Stimulated activated naive CD8-positive, alpha-beta T cell treated with anti-CD3 and anti-CD28 coated beads, Interleukin-15, amount 100 ng/mL, for 72 hours (primary cell): ENCODE measurements around the gene BCOR.

Experiments
- ATAC-seq: fragments of 150-1000 bp; cut with Tn5 transposase; 2 replicates; pipeline ENCODE4 v1.10.0; 2021; ENCODE audit warnings: mild to moderate bottlenecking, moderate library complexity
- DNase-seq, 2 donors: peaks; one replicate each; pipeline ENCODE4 v3.0.0; 2021 to 2022
- H3K27ac Mint-ChIP-seq, 2 donors: one replicate each; pipeline ENCODE4 v1.8.0; 2022; ENCODE audit warnings: mild to moderate bottlenecking in 2 of 2, mixed read lengths in 2 of 2, moderate library complexity in 2 of 2
- H3K27me3 Mint-ChIP-seq: one replicate; pipeline ENCODE4 v1.8.0; 2022; ENCODE audit warnings: mixed read lengths
- H3K4me1 Mint-ChIP-seq: one replicate; pipeline ENCODE4 v1.8.0; 2022; ENCODE audit warnings: mild to moderate bottlenecking, mixed read lengths
- H3K4me3 Mint-ChIP-seq, 2 donors: one replicate each; pipeline ENCODE4 v1.8.0; 2022; ENCODE audit warnings: mild to moderate bottlenecking in 2 of 2, mixed read lengths in 2 of 2, moderate library complexity in 1 of 2
- H3K9me3 Mint-ChIP-seq, 2 donors: one replicate each; pipeline ENCODE4 v1.8.0; 2022; ENCODE audit warnings: mixed read lengths in 2 of 2

Gene BCOR

DNA sequence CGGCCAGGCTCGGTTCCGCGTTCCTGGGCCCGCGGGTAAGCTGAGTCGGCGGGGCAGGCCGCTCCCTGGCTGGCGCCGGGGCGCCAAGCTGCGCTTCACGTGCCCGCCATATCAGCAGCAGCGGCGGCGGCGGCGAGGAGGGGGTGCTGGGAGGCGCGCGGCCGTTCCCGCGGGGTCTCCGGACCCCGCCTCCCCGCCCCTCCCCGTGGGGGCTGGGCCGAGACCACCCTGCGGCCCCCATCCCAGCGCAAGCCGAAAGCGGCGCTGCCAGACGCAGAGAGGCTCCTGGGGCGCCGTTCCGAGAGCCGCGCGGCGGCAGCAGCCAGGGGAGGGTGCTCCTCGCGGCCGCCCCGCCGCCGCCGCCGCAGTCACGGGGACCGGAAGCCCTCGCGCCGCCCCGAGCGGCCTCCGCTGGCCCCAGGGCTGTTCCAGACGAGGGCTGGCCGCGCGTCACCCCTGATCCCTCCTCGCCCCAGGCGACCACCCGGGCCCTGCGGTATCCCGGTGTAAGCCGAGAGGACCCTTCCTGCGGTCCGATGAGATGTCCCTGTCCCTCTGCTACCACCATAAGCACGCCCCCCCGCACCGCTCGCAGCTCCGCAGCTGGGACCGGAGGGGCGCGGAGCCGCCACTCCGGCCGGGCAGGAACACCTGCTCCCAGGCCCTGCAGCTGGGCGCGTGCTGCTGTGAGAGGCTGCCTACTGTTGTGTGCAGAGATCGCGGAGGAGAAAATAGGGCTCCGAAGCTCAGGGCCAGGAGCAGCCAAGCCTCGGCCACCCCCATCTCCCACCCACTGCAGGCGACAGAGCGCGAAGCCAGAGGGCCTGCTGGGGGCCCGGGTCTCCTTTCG lies 7.5 kb upstream of the BCOR start:
- Mint-ChIP-seq H3K4me1 (peaks cover 23% of the 10 kb centered on the region), H3K9me3 (no peaks in the 10 kb centered on the region), H3K27me3 (no peaks in the 10 kb centered on the region), H3K4me3 (peak overlapping the region; percentile 90), H3K27ac (peak overlapping the region in 1 of 2 donors; percentile 78)
- DNase-seq (peak in 1 of 2 donors; percentile 34), ATAC-seq (peak; percentile 58)

DNA sequence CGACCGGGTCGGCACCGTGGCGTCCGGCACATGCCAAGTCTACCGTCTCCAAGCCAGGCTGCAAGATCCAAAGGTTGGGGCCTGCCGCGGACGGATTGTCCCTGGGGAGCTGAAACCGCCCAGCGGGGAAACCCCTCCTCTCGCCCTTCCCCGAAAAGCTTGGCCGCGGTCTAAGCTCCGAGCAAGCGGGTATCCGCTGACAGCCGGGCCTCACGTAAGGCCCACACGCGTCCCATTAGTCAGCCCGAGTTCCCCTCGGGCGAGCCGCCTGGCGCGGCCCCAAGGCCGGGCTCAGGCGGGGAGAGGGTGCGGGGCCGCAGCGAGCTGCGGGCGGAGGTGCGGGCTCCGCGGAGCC lies 6.8 kb upstream of the BCOR start:
- DNase-seq = peak; percentile 27 to 49
- Mint-ChIP-seq H3K4me1 (peaks cover 29% of the 10 kb centered on the region), H3K27me3 (no peaks in the 10 kb centered on the region), H3K4me3 (peak overlapping the region; percentile 57 to 69), H3K9me3 (no peaks in the 10 kb centered on the region), H3K27ac (peak overlapping the region in 1 of 2 donors; percentile 78)
- ATAC-seq = peak; percentile 57

DNA sequence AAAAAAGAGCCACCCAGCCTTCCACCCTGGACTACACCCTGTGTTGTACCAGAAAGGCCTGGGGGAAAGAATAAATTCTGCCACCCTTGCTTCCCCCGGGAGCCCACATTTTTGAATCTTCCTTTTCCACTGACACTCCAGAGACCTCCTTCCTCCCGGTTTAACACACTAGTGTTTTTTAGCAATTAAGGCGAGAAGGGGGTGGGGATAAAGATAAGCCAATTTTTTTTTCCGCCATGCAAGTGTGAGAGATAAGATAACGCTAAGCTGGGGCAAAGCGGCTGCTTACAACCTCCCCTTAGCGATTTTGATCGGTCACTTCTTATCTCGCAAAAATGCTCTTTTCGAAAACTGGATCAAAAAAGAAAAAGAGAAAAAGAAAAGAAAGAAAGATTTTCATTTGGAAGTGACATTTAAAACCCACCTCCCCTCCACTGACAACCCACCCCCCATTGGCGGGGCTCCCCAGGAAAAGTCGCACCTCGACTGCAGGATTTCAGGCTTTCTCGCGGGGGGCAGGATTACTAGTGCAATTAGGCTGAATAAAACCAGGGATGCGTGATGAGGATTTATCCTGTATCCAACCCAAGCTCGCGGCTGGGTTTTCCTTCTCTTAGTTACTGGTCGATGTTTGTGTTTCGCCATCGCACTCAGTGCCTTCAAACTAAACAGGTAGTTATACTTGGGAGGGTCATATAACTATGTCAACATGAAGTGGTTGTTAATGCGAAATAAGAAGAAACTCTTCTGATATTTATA lies 6.0 kb upstream of the BCOR start:
- H3K27ac Mint-ChIP-seq = no peak overlapping the region
- H3K4me3 Mint-ChIP-seq = peak overlapping the region in 1 of 2 donors; percentile 69
- no peaks in the 10 kb centered on the region for H3K27me3 Mint-ChIP-seq
- ATAC-seq = no peak
- no peaks in the 10 kb centered on the region for H3K9me3 Mint-ChIP-seq
- H3K4me1 Mint-ChIP-seq = peaks cover 34% of the 10 kb centered on the region
- no peak for DNase-seq

DNA sequence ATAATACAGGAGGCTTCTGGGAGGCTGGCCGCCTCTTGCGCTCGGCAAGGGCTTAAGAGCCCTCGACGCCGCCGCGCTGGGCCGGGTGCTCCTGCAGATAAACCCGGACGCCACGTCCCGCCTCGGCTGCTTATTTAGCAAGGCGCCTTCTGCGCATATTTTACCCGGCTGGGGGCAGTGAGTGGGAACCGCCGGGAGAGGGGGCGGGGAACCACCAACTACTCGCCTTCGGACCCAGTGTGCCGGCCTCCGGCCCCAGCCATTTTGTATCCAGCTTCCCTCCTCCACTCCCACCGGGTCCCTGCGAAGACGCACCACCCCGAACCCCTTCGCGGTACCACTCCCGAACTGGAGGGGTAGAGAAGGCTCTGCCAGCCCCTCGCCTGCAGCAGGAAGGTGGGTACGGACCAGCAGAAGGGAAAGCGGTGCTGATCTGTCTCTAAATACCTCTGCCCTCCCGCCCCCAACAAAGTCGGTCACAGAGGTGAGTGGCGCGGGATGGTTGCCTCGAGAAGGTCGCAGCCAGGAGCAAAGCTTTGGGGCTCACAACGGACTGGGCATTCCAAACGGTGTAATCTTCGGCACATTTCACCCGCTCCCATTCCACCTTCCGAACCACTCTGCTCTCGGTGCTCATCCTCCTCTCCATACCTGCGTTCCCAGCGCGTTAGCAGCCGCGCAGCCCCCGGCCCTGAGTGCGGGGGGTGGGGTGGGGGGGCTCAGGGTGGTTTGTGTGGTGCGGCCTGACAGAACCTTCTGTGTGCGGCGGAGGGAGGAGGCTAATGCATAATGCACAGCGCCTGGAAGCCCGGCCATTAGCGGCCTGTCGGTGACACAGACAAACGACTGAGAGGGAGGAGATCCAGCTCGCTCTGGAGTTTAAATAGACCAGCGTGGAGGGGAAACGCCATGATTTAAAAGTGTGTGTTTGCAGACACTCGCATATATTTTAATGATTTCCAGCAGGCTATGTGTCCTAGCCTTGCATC lies 4.9 kb upstream of the BCOR start:
- no peaks in the 10 kb centered on the region for H3K27me3 Mint-ChIP-seq
- peaks cover 32% of the 10 kb centered on the region for H3K4me1 Mint-ChIP-seq
- no peaks in the 10 kb centered on the region for H3K9me3 Mint-ChIP-seq
- DNase-seq (no peak), ATAC-seq (no peak)
- H3K4me3 Mint-ChIP-seq = peak overlapping the region in 1 of 2 donors; percentile 15
- H3K27ac Mint-ChIP-seq = peak overlapping the region in 1 of 2 donors; percentile 75

DNA sequence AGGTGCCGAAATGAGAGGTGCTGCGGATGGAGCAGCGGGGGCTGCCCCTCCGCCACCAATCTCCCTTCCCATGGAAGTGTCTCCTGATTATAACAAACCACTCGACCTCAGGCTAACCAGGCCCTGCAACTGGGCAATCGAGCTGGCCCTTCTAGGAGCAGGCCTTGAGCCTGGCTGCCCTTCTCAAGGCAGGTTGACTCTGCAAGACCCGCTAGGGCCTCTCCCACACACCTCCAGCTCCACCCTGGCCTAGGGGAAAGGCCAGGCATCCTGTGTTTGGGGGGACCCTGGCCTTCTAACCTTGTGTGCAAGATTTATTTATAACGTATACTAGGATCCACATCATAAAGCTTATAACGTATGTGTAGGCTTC lies 3.7 kb upstream of the BCOR start:
- no peaks in the 10 kb centered on the region for H3K27me3 Mint-ChIP-seq
- H3K9me3 Mint-ChIP-seq = no peaks in the 10 kb centered on the region
- DNase-seq (no peak), ATAC-seq (no peak)
- H3K4me1 Mint-ChIP-seq = peaks cover 24% of the 10 kb centered on the region
- H3K4me3 Mint-ChIP-seq = no peak overlapping the region
- H3K27ac Mint-ChIP-seq = no peak overlapping the region

DNA sequence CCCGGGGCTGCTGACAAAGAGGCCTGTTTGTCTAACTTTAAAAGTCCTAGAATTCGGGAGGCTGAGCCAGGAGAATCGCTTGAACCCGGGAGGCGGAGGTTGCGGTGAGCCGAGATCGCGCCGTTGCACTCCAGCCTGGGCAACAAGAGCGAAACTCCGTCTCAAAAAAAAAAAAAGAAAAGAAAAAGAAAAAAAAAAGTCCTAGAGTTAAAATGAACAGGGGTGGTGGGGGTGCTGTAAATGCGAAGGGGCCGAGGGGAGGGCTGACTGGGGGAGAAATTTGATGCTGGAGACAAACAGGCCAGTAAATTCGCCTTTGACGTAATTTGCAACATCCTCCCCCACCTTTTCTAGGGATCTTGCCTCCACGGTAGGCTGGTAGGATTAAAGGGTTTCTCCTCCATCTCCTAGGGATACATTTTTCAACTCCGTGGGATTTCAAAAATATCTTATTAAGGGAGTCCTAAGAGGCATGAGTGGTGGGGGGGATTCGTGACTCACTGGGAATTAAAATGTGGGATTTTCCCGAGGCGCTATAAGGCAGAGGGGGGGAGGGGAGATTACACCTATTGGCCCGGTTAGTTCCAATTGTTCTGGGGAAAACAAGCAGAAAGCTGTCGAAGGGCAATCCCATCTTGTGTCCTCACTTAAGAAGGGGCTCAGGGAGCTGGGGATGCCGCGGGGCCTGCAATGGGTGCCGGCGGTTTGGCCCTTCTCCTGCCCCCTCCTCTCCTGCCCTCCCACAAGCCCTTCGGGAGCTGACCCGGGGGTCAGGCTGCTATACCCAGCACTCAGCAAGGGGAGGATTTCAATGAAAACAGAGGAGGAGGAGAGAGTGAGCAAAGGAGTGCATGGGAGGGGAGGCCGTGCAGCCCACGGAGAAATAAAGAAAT lies 3.0 kb upstream of the BCOR start:
- H3K27ac Mint-ChIP-seq = no peak overlapping the region
- no peaks in the 10 kb centered on the region for H3K27me3 Mint-ChIP-seq
- H3K4me1 Mint-ChIP-seq = peaks cover 24% of the 10 kb centered on the region
- DNase-seq (no peak), ATAC-seq (no peak)
- H3K9me3 Mint-ChIP-seq = no peaks in the 10 kb centered on the region
- peak overlapping the region; percentile 87 to 89 for H3K4me3 Mint-ChIP-seq

DNA sequence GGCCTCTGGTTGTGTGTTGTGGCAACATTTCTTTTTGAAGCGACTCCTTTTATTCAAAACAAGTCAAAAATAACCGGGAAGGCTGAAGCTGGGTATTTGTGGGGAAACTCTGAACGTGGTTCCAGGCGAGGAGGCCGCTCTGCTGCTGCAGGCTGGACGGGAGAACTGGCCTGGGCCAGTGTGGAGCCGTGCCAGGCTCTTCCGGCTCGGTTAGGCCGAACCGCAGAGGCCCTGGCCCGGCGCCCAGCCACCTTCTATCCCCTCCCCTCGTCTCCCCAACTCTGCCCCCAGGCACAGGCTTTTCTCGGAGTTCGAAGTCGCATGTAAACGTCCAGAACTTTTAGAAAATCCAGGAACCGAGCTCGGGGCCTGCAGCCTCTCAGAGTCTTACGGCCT lies 2.4 kb upstream of the BCOR start:
- peak overlapping the region; percentile 87 to 89 for H3K4me3 Mint-ChIP-seq
- no peaks in the 10 kb centered on the region for H3K9me3 Mint-ChIP-seq
- H3K27me3 Mint-ChIP-seq = no peaks in the 10 kb centered on the region
- peak overlapping the region in 1 of 2 donors; percentile 42 for H3K27ac Mint-ChIP-seq
- ATAC-seq (no peak), DNase-seq (no peak)
- H3K4me1 Mint-ChIP-seq = peaks cover 26% of the 10 kb centered on the region

DNA sequence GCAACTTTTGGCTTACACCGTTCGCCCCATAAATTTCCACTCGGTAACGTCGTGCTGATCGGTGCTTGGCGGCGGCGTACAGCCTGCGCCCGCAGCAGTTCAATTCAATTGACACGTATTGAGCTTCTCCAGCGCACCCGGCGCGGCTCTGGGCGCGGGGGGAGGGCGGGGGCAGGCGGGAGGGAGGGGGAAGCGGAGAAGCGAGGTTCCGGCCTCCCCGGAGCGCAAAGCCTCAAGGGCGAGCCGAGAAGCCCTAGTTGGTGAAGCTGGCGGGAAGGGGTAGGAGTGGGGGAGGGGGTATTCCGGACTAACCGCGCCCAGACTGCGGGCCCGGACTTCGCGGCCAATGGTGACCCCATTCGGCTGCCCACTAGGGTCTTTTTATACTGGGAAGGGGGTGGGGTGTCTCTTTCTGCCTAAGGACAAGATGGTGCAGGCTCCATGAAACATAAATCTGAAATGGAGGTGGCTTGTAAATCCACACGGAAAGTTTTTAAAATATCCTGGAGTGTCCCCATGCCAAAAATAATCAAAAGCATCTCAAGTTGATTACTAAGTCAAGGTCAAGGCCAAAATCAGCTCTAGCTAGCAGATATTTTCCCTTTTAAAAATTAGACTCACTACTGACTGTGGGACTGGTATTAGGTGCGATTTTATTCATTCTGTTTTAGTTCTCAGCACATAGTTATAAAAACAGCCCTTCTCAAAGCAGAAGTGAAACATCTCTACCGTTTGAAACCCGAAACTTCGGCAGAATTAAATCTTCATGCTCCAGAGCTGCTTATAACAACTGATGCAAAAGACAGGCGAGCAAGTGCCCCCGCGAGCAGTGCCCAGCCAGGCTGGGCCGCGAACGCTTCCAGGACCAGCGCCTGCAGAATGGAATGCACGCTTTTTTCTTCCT lies 1.5 kb upstream of the BCOR start:
- Mint-ChIP-seq H3K4me3 (peak overlapping the region; percentile 87 to 89), H3K4me1 (peaks cover 32% of the 10 kb centered on the region), H3K27ac (peak overlapping the region; percentile 42 to 69), H3K27me3 (no peaks in the 10 kb centered on the region), H3K9me3 (no peaks in the 10 kb centered on the region)
- DNase-seq (peak; percentile 58 to 65), ATAC-seq (peak; percentile 39)

DNA sequence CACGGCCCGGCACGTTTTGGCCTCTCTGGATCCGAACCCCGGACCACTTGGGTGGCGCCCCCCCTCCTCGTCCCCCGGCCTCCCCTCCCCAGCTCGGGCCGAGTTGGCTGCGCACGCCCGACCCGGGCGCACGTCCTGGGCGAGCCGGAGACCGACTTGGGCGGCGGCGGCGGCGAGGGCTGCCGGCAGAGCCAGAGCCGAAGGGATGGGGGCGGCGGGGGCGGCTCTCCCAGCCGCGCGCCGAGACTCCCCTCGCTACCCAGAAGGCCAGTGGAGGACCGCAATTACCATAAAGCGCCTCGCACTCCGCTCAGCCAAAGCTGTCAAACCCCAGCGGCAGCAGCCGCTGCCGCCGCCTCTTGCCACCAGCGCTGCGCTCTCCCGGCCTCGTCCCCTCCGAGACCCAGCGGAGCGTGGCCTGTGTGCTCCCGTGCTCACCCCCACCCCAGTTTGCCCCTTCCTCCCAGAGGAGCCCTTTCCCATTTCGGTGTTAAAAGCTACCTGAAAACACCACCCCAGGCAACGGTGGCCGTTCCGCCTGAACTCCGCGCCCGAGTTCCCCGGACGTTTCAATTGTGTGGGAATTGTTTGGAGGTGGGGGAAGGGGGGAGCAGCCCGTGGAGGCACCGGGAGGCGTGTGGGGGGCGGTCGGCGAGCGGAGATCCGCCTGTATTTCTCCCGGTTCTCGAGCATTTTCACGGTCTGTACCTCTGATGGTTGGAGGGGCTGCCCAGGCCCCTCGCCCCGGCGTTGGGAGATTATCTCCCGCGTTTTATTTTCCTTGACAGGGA lies 701 bp upstream of the BCOR start:
- DNase-seq (peak; percentile 72 to 74), ATAC-seq (peak; percentile 64)
- Mint-ChIP-seq H3K4me1 (peaks cover 41% of the 10 kb centered on the region), H3K4me3 (peak overlapping the region; percentile 87 to 89), H3K9me3 (no peaks in the 10 kb centered on the region), H3K27ac (peak overlapping the region; percentile 7 to 42), H3K27me3 (no peaks in the 10 kb centered on the region)

DNA sequence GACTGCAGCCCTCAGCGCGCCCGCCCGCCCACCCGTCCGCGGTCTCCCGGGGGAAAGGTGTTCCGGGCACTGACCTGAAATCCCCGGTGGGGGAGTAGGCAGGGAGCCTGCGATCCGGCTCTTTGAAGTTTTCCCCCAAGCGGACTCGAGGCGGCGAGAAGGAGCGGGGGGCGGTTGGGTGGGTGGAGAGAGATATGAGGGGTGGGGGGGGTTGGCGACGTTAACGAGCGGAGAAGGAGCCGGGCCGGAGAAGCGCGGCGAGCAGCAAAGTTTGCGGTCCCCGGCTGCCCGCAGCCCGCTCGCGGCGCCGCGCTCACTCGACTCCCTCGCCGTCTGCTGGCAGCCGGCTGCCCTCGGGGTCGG lies 636 bp downstream of the BCOR start:
- Mint-ChIP-seq H3K9me3 (no peaks in the 10 kb centered on the region), H3K27me3 (no peaks in the 10 kb centered on the region), H3K27ac (peak overlapping the region in 1 of 2 donors; percentile 83), H3K4me3 (peak overlapping the region; percentile 92 to 94), H3K4me1 (peaks cover 54% of the 10 kb centered on the region)
- DNase-seq (peak; percentile 50 to 53), ATAC-seq (peak; percentile 0)

DNA sequence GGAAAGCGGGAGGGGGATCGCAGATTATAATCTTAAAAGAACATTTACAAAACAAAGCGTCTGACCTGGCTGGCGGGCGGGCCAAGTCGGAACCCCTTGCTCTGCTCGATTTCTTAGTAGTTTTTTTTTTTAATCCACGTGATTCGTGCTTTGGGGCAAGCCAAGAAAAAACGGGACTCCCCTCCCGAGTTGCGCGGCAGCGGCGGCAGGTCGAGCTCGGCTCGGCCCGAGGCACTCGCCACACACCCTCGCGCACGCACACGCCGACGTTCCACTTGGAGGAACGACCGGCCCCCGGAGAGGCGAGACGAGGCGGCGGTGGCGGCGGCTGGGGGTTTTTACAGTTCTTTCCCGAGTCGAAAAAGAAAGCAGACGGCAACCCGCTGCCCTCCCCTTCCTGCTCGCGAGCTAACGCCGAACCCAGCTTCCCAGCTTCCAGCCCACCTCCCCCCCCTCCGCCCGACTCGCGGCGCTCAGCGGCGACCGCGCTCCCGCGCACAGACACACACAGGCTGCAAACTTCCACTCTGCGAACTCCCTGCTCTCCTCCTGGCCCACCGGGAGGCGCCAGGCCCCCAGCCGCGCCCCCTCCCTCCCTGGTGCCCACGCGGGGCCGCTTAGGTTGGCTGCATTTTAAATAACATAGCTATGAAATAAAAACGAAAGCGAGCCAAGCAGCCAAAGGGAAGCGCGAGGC lies 1.2 kb downstream of the BCOR start:
- DNase-seq (peak; percentile 67 to 76), ATAC-seq (peak; percentile 27)
- Mint-ChIP-seq H3K4me1 (peaks cover 57% of the 10 kb centered on the region), H3K27ac (peak overlapping the region; percentile 61 to 96), H3K27me3 (no peaks in the 10 kb centered on the region), H3K4me3 (peak overlapping the region; percentile 92 to 94), H3K9me3 (no peaks in the 10 kb centered on the region)

DNA sequence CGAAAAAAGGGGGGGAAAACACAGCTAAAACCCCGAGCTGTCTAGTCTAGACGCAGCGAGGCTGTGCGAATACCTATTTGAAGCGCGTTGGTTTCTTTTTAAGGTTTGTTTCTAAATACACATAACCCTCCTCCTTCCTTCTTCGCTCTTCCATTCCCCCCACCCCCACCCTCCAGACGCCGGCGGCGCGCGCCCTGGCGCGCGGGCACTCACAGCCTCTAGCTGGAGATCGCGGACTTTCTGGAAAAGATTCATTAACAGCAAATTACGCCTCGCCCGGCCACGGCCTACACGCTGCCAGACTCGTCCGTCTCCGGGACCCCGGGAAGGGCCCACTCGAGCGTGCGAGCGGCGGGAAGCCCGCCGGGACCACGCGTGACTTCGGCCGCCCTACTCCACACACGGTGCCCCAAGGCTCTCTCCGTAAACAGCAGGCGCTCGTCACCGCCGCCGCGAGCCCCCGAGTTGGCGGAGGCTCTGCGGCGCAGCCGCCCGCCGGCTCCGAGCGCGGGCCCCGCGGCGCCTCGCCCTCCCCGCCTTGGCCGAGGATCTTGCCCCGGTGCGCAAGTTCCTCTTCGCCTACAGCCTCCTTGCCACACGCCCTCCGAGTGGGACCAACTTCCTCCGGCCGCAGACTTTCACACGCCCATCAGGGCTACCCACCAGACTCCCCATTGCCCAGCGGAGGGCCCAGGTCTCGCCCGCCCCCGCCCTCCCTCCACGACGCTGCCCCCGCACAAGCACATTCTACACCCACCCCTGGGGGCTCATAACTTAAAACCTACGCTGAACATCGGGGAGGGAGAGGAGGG lies 2.0 kb downstream of the BCOR start:
- peak overlapping the region; percentile 84 to 96 for H3K27ac Mint-ChIP-seq
- H3K4me3 Mint-ChIP-seq = peak overlapping the region; percentile 92 to 94
- no peaks in the 10 kb centered on the region for H3K27me3 Mint-ChIP-seq
- DNase-seq (peak in 1 of 2 donors; percentile 24), ATAC-seq (no peak)
- H3K9me3 Mint-ChIP-seq = no peaks in the 10 kb centered on the region
- H3K4me1 Mint-ChIP-seq = peaks cover 58% of the 10 kb centered on the region
